ENCODE data around the gene GAB2. TPM values are rescaled to one million over a fixed set of nuclear protein-coding genes. Genes with fewer than 3 reads are reported as not detected.
A peak's percentile ranks its signal among the peaks of the same experiment; 100 is the strongest.
"Not testable (repeated sequence)": the region's sequence is repeated elsewhere in the genome, so short reads cannot be mapped to it uniquely, and the experiment has no call there.

Gene GAB2
- total RNA-seq, 2 donors from 2014 or later = 27.7 to 29.8 TPM

GRCh38 chr11:78193806-78194205 lies 223.8 kb downstream of the GAB2 start:
- DNase-seq (no peak), ATAC-seq (no peak)
- intact Hi-C loops (cut with DNase I, micrococcal nuclease) = no loop called here

GRCh38 chr11:78192911-78193351 lies 224.7 kb downstream of the GAB2 start:
- no peak for DNase-seq
- no peak for ATAC-seq
- intact Hi-C loops (cut with DNase I, micrococcal nuclease) = no loop called here

- DNase-seq = no peak
Observed at GRCh38 chr11:78192223-78192719, 225.3 kb downstream of the GAB2 start.

GRCh38 chr11:78190871-78191538 lies 226.6 kb downstream of the GAB2 start:
- ATAC-seq = no peak
- no peak for DNase-seq
- intact Hi-C loops (cut with DNase I, micrococcal nuclease) = no loop called here

More at GRCh38 chr11:78192223-78192719, 225.3 kb downstream of the GAB2 start:
- intact Hi-C loops (cut with DNase I, micrococcal nuclease) = no loop called here
- ATAC-seq = no peak

- no peak for DNase-seq
- ATAC-seq = no peak
- intact Hi-C loops (cut with DNase I, micrococcal nuclease) = no loop called here
Observed at GRCh38 chr11:78190374-78190773, 227.2 kb downstream of the GAB2 start.

- ATAC-seq = no peak
- intact Hi-C loops (cut with DNase I, micrococcal nuclease) = no loop called here
- no peak for DNase-seq
Observed at GRCh38 chr11:78189851-78190250, 227.8 kb downstream of the GAB2 start.

- intact Hi-C loops (cut with DNase I, micrococcal nuclease) = no loop called here
- no peak for ATAC-seq
Observed at GRCh38 chr11:78189174-78189724, 228.4 kb downstream of the GAB2 start.

GRCh38 chr11:78188286-78189173 lies 229.1 kb downstream of the GAB2 start, which contains the start of the genes KCTD21 and USP35:
Gene KCTD21 (minus strand): TSS chr11:78188626. CDS start chr11:78174554, 14,072 bp downstream.
Gene USP35 (plus strand): TSS chr11:78188919. CDS start chr11:78196246, 7,327 bp downstream.
- intact Hi-C loops (cut with DNase I, micrococcal nuclease) = no loop called here
- DNase-seq = peak; percentile 98
- ATAC-seq = peak; percentile 95

More at GRCh38 chr11:78189174-78189724, 228.4 kb downstream of the GAB2 start:
- DNase-seq = peak in 1 of 2 donors; percentile 23

- peak; percentile 43 for ATAC-seq
- intact Hi-C loops (cut with DNase I, micrococcal nuclease) = no loop called here
- DNase-seq = no peak
Observed at GRCh38 chr11:78187366-78188285, 230.0 kb downstream of the GAB2 start.

- ATAC-seq (no peak), DNase-seq (no peak)
- intact Hi-C loops (cut with DNase I, micrococcal nuclease) = no loop called here
Observed at GRCh38 chr11:78181185-78181584, 236.4 kb downstream of the GAB2 start.

- ATAC-seq = no peak
- intact Hi-C loops (cut with DNase I, micrococcal nuclease) = no loop called here
Observed at GRCh38 chr11:78180751-78181150, 236.9 kb downstream of the GAB2 start.

GRCh38 chr11:78179459-78180071 lies 238.1 kb downstream of the GAB2 start:
- DNase-seq (no peak), ATAC-seq (peak; percentile 26)
- intact Hi-C loops (cut with DNase I, micrococcal nuclease) = no loop called here

More at GRCh38 chr11:78180751-78181150, 236.9 kb downstream of the GAB2 start:
- no peak for DNase-seq

GRCh38 chr11:78177216-78177615 lies 240.4 kb downstream of the GAB2 start:
- intact Hi-C loops (cut with DNase I, micrococcal nuclease) = no loop called here
- DNase-seq (no peak), ATAC-seq (no peak)

- intact Hi-C loops (cut with DNase I, micrococcal nuclease) = no loop called here
- DNase-seq (no peak), ATAC-seq (no peak)
Observed at GRCh38 chr11:78176605-78177141, 240.9 kb downstream of the GAB2 start.

- ATAC-seq; DNase-seq; intact Hi-C loops (cut with DNase I, micrococcal nuclease): not testable (repeated sequence)
Observed at GRCh38 chr11:78175862-78176261, 241.8 kb downstream of the GAB2 start.

GRCh38 chr11:78171951-78172350 lies 245.7 kb downstream of the GAB2 start:
- intact Hi-C loops (cut with DNase I, micrococcal nuclease) = no loop called here
- DNase-seq = no peak
- ATAC-seq = no peak

- no peak for DNase-seq
- intact Hi-C loops (cut with DNase I, micrococcal nuclease) = no loop called here
- ATAC-seq = no peak
Observed at GRCh38 chr11:78170874-78171549, 246.6 kb downstream of the GAB2 start.

Measured in left colon (tissue), 2 donors.